GM19240 (cell line): Measurements from ENCODE around the gene TPST1.
"Not testable (repeated sequence)": the region's sequence is repeated elsewhere in the genome, so short reads cannot be mapped to it uniquely, and the experiment has no call there.

ENCODE experiments used
- DNase-seq: peaks from one replicate; pipeline ENCODE4 v3.0.0; 2011; ENCODE audit warnings: low spot score; ENCODE audit not compliant: insufficient read length

The TPST1 gene

GRCh38 chr7:66204822-66205740 is at the start of gene TPST1:
TPST1 (plus strand) TSS chr7:66205334; CDS start chr7:66240426, 35,092 bp downstream.
- DNase-seq, result peak; percentile 84

DNA sequence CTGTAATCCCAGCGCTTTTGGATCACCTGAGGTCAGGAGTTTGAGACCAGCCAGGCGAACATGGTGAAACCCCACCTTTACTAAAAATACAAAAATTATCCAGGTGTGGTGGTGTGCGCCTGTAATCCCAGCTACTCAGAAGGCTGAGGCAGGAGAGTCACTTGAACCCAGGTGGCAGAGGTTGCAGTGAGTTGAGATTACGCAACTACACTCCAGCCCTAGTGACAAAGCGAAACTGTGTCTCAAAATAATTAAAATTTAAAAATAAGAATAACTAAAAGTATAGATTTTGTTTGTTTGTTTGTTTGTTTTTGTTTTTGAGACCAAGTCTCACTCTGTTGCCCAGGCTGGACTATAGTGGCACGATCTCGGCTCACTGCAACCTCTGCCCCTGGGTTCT is 49.1 kb upstream of the TPST1 start:
- not testable (repeated sequence) for DNase-seq

DNA sequence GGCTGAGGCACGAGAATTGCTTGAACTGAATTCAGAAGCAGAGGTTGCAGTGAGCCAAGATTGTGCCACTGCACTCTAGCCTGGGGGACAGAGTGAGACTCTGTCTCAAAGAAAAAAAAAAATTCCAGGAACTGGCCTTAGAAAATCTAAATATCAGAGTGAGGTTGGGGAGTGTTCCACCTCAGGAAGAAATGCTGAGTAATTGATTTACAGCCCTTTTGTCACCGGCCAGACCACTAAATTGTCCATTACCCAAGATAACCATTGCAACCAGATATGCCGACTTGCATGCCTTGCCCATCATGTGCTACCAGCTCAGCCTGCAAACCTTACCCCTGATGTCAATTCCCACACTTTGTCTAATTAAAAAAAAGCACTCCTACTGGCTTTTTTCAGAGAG is 48.1 kb upstream of the TPST1 start:
- DNase-seq, result no peak

DNA sequence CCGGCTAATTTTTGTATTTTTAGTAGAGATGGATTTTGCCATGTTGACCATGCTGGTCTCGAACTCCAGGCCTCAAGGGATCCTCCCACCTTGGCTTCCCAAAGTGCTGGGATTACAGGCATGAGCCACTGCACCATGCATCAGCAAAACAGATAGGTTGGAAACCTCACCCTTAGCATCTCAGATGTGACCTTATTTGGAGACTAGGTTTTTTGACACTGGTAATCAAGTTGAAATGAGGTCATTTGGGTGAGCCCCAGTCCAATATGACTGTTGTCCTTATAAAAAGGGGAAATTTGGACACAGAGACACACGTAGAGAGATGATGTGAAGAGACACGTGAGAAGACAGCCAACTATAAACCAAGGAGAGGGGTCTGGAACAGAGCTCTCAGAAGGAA is 42.5 kb upstream of the TPST1 start:
- no peak for DNase-seq

DNA sequence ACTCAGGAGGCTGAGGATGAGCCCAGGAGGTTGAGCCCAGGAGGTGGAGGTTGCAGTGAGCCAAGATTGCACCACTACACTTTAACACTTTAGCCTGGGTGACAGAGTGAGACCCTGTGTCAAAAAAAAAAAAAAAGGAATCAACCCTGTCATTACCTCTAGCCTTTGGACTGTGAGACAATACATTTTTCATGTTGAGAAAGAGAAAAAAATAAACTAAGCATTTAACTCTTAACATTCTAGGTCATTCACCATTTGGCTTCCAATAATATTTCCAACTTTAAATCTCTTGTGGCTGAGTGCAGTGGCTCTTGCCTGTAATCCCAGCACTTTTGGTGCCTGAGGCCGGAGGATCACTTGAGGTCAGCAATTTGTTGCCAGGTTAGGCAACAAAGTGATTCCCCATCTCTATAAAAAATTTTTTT is 41.9 kb upstream of the TPST1 start:
- DNase-seq, result no peak

- DNase-seq, result no peak
These were observed 40.8 kb upstream of the TPST1 start for GRCh38 chr7:66164356-66164755.

- DNase-seq, result no peak
These were observed 37.3 kb upstream of the TPST1 start for GRCh38 chr7:66167773-66168387.

- DNase-seq, result no peak
These were observed 35.5 kb upstream of the TPST1 start for GRCh38 chr7:66169616-66170015.

GRCh38 chr7:66170309-66171231 is 34.6 kb upstream of the TPST1 start:
- DNase-seq, result no peak

DNA sequence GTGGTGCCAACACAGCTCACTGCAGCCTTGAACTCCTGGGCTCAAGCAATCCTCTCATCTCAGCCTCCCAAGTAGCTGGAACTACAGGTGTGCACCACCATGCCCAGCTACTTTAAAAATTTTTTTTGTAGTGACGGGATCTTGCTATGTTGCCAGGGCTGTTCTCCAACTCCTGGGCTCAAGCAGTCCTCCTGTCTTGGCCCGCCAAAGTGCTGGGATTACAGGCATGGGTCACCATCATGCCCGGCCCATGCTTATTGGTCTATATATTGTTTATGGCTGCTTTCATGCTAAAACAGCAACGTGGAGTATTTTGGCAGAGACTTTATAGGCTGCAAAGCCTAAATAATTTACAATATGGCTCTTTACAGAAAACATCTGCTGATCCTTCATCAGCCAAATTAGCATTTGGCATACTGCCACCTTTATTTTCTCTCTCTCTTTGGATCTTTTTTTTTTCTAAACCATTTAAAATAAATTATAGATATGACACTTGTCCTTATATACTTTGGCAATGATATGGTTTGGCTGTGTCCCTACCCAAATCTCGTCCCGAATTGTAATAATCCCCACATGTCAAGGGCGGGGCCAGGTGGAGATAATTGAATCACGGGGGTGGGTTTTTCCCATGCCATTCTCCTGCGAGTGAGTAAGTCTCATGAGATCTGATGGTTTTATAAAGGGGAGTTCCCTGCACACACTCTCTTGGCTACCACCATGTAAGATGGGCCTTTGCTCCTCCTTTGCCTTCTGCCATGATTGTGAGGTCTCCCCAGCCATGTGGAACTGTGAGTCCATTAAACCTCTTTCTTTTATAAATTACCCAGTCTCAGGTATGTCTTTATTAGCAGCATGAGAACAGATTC is 32.4 kb upstream of the TPST1 start:
- DNase-seq, result not testable (repeated sequence)

DNA sequence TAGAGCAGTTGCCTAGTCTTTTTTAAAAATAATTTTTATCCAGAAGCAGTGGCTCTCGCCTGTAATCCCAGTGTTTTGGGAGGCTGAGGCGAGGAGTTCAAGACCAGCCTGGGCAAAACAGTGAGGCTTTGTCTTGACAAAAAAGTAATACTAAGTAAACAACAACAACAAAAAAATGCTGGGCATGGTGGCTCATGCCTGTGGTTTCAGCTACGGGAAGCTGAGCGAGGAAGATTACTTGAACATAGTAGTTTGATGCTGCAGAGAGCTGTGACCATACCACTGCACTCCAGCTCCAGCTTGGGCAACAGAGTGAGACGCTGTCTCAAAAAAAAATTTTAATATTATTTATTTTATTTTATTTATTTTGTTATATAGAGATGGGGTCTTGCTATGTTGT is 31.3 kb upstream of the TPST1 start:
- DNase-seq, result no peak

DNA sequence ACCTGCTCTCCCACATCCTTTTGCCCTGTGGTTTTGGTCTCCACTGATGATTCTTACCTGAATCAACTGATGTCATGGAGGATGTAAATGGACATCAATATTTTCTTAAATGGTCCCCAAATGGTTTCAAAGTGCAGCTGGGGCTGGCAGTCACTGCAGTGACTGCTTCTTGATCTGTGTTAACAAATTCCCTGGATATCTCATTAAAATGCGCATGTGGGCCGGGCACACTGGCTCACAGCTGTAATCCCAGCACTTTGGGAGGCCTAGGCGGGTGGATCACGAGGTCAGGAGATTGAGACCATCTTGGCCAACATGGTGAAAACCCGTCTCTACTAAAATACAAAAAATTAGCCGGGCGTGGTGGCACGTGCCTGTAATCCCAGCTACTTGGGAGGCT is 30.1 kb upstream of the TPST1 start:
- not testable (repeated sequence) for DNase-seq

DNA sequence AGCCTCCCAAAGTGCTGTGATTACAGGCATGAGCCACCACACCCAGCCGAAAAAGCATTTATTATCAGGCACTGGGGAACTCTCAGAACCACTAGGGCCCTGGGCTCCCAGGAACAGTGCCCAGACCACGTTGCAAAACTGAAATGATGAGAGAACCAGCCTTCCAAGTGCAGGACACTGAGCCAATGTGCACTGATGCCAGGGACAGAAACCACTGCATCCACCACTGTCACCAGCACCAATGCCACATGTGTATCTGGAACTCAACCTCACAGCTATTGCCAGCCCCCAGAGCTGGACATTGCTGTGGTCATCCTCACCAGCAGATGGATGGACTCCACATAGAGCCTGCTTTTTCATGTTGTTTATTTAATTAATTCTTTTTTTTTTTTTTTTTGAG is 28.2 kb upstream of the TPST1 start:
- DNase-seq, result no peak

DNA sequence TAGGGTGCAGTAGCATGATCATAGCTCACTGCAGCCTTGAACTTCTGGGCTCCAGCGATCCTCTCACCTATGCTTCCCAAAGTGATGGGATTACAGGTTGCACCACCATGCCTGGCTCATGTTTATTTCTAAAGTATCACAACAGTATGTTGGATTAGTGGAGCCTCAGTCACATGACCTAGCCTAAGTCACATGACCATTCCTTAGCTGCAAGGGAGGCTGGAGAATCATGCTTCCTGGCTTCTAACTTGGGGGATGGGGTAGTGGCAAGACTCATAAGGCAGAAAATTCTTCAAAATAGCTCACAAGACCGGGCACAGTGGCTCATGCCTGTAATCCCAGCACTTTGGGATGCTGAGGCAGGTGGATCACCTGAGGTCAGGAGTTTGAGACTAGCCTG is 26.9 kb upstream of the TPST1 start:
- DNase-seq, result no peak

GRCh38 chr7:66181329-66181728 is 23.8 kb upstream of the TPST1 start:
- no peak for DNase-seq

DNA sequence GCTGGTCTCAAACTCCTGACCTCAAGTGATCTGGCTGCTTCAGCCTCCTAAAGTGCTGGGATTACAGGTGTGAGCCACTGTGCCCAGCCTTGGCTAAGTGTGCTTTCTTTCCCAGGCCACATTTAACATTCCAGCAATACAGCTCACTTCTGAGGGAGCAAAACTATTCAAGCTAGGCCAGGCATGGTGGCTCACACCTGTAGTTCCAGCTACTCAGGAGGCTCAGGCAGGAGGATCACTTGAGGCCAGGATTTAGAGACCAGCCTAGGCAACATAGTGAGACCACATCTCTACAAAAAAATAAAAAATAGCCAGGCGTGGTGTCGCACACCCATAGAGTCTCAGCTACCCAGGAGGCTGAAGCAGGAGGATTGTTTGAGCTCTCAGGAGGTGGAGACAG is 23.3 kb upstream of the TPST1 start:
- no peak for DNase-seq

DNA sequence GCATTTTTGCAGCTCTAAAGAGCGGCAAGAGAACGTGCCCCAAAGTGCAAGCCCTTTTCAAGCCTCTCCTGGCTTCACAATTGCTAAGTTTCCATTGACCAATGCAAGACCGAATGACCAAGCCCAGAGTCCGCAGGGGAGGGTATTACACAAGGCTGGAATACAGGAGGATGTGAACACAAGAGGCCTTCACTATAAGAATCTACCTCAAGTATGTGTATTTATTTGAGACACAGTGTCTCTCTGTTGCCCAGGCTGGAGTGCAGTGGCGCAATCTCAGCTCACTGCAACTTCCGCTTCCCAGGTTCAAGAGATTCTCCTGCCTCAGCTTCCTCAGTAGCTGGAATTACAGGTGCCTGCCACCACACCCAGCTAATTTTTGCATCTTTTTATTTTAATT is 22.2 kb upstream of the TPST1 start:
- DNase-seq, result no peak

GRCh38 chr7:66183700-66184099 is 21.4 kb upstream of the TPST1 start:
- DNase-seq, result no peak

- no peak for DNase-seq
These were observed 19.4 kb upstream of the TPST1 start for GRCh38 chr7:66185680-66186187.

- no peak for DNase-seq
These were observed 18.1 kb upstream of the TPST1 start for GRCh38 chr7:66186991-66187390.

- no peak for DNase-seq
These were observed 17.2 kb upstream of the TPST1 start for GRCh38 chr7:66187905-66188304.
